GM08714 (cell line): ENCODE results near the gene NDUFS2.

Source experiments
- H3K4me3 ChIP-seq: fragments of 200-500 bp; sonication (Bioruptor generic); 2 replicates; pipeline ENCODE4 v1.5.1; 2014; ENCODE audit warnings: mild to moderate bottlenecking, low read length, inconsistent platforms
- ZNF274 ChIP-seq: IDR thresholded peaks from 2 replicates; pipeline ENCODE4 v1.6.1; 2012; ENCODE audit warnings: mild to moderate bottlenecking, low read depth, low read length

The NDUFS2 gene

GRCh38 chr1:161177936-161178244, 24.3 kb upstream of the NDUFS2 start:
- peak overlapping the region; percentile 77; the same call in 1 of the 2 replicates for H3K4me3 ChIP-seq
- no peak for TF ChIP-seq ZNF274

GRCh38 chr1:161179698-161180097, 22.5 kb upstream of the NDUFS2 start:
- no peak overlapping the region for H3K4me3 ChIP-seq
- TF ChIP-seq ZNF274: no peak

GRCh38 chr1:161180639-161181038, 21.5 kb upstream of the NDUFS2 start:
- TF ChIP-seq ZNF274: no peak
- H3K4me3 ChIP-seq: no peak overlapping the region

GRCh38 chr1:161182214-161182613, 20.0 kb upstream of the NDUFS2 start:
- TF ChIP-seq ZNF274: no peak
- peak overlapping the region; percentile 35; the same call in 1 of the 2 replicates for H3K4me3 ChIP-seq

- no peak for TF ChIP-seq ZNF274
- no peak overlapping the region; the same call in 1 of the 2 replicates for H3K4me3 ChIP-seq
Measured at GRCh38 chr1:161185282-161185682, 16.9 kb upstream of the NDUFS2 start.

- TF ChIP-seq ZNF274: no peak
- peak overlapping the region; percentile 53; the same call in 1 of the 2 replicates for H3K4me3 ChIP-seq
Measured at GRCh38 chr1:161185732-161186311, 16.3 kb upstream of the NDUFS2 start.

- no peak for TF ChIP-seq ZNF274
- H3K4me3 ChIP-seq: no peak overlapping the region
Measured at GRCh38 chr1:161187311-161187710, 14.9 kb upstream of the NDUFS2 start.

GRCh38 chr1:161188381-161188780, 13.8 kb upstream of the NDUFS2 start:
- no peak for TF ChIP-seq ZNF274
- H3K4me3 ChIP-seq: no peak overlapping the region

GRCh38 chr1:161189036-161189435, 13.1 kb upstream of the NDUFS2 start:
- H3K4me3 ChIP-seq: no peak overlapping the region
- TF ChIP-seq ZNF274: no peak

GRCh38 chr1:161190962-161191521, 11.1 kb upstream of the NDUFS2 start:
- no peak overlapping the region for H3K4me3 ChIP-seq
- TF ChIP-seq ZNF274: no peak

- no peak overlapping the region for H3K4me3 ChIP-seq
- no peak for TF ChIP-seq ZNF274
Measured at GRCh38 chr1:161191971-161192370, 10.2 kb upstream of the NDUFS2 start.

- no peak for TF ChIP-seq ZNF274
Measured at GRCh38 chr1:161192476-161193465, 9.4 kb upstream of the NDUFS2 start.

GRCh38 chr1:161193561-161194235, 8.5 kb upstream of the NDUFS2 start:
- no peak for TF ChIP-seq ZNF274
- no peak overlapping the region for H3K4me3 ChIP-seq

More at GRCh38 chr1:161192476-161193465, 9.4 kb upstream of the NDUFS2 start:
- no peak overlapping the region for H3K4me3 ChIP-seq

- TF ChIP-seq ZNF274: no peak
- no peak overlapping the region for H3K4me3 ChIP-seq
Measured at GRCh38 chr1:161195171-161195570, 7.0 kb upstream of the NDUFS2 start.
